Thoracic aorta (tissue), 2 donors: Measurements from ENCODE around the gene ZNF785. TPM values are rescaled to one million over a fixed set of nuclear protein-coding genes. Genes with fewer than 3 reads are reported as not detected.

Experiments
- ATAC-seq: fragments of 150-250 bp; one replicate; pipeline ENCODE4 v1.8.0; 2017; ENCODE audit warnings: low read depth; ENCODE audit not compliant: insufficient number of reproducible peaks, low FRiP score
- DNase-seq: peaks from one replicate; pipeline ENCODE4 v3.0.0-alpha.2; 2020; ENCODE audit warnings: low spot score
- H3K27ac ChIP-seq, 2 donors: fragments of 200-600 bp; sonication (generic); 1 replicate in 1 of 2; 2 replicates in 1 of 2; pipeline ENCODE4 v1.5.1; 2016; ENCODE audit warnings: mild to moderate bottlenecking in 2 of 2, moderate library complexity in 2 of 2
- H3K27me3 ChIP-seq: fragments of 200-600 bp; sonication (generic); replicated peaks from 2 replicates; pipeline ENCODE4 v1.6.0; 2016; ENCODE audit warnings: mild to moderate bottlenecking; ENCODE audit not compliant: insufficient read depth
- H3K36me3 ChIP-seq: fragments of 200-600 bp; sonication (generic); one replicate; pipeline ENCODE4 v1.5.1; 2016
- H3K4me1 ChIP-seq, 2 donors: fragments of 200-600 bp; sonication (generic); 1 replicate in 1 of 2; 2 replicates in 1 of 2; pipeline versions ENCODE4 v1.5.1 to v1.6.0; 2016; ENCODE audit warnings: low read depth in 2 of 2, mild to moderate bottlenecking in 1 of 2; ENCODE audit not compliant: control insufficient read depth in 1 of 2
- H3K4me3 ChIP-seq: fragments of 200-600 bp; sonication (generic); 2 replicates; pipeline ENCODE4 v1.5.1; 2016; ENCODE audit warnings: mild to moderate bottlenecking
- H3K9me3 ChIP-seq: fragments of 200-600 bp; sonication (generic); 2 replicates; pipeline ENCODE4 v1.5.1; 2016
- total RNA-seq, 2 donors: library from RNA; depleted of rRNA; stranded (reverse); fragments of >200 nt; gene quantifications; one replicate each; pipeline versions ENCODE4 v1.1.0 to v1.2.3, GENCODE V29; 2016
- TF ChIP-seq, protein P1 (sequence below): fragments of 200-600 bp; sonication (generic); IDR thresholded peaks from one replicate; pipeline ENCODE4 v1.5.1; 2019; ENCODE audit warnings: antibody characterized with exemption

ZNF785 gene
- total RNA-seq, 2 donors from 2014 or later, result 10.9 to 15.6 TPM

DNA sequence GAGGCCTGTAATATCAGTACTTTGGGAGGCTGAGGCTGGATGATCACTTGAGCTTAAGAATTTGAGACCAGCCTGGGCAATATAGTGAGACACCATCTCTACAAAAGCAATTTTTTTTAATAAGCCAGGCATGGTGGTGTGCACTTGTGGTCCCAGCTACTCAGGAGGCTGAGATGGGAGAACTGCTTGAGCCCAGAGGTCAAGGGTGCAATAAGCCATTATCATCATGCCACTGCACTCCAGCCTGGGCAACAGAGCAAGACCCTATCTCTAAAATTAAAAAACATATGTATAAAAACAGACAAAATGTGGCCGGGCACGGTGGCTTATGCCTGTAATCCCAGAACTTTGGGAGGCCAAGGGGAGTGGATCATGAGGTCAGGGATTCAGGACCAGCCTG, 3.2 kb upstream of the ZNF785 start:
- DNase-seq, result no peak
- no peaks in the 10 kb centered on the region for H3K9me3 ChIP-seq
- ATAC-seq, result no peak
- TF ChIP-seq, protein P1, sequence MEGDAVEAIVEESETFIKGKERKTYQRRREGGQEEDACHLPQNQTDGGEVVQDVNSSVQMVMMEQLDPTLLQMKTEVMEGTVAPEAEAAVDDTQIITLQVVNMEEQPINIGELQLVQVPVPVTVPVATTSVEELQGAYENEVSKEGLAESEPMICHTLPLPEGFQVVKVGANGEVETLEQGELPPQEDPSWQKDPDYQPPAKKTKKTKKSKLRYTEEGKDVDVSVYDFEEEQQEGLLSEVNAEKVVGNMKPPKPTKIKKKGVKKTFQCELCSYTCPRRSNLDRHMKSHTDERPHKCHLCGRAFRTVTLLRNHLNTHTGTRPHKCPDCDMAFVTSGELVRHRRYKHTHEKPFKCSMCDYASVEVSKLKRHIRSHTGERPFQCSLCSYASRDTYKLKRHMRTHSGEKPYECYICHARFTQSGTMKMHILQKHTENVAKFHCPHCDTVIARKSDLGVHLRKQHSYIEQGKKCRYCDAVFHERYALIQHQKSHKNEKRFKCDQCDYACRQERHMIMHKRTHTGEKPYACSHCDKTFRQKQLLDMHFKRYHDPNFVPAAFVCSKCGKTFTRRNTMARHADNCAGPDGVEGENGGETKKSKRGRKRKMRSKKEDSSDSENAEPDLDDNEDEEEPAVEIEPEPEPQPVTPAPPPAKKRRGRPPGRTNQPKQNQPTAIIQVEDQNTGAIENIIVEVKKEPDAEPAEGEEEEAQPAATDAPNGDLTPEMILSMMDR, result no peak
- H3K4me3 ChIP-seq, result no peak overlapping the region
- no peaks in the 10 kb centered on the region for H3K36me3 ChIP-seq
- no peaks in the 10 kb centered on the region for H3K27me3 ChIP-seq
- peaks cover 9 to 14% of the 10 kb centered on the region in 2 donors for H3K4me1 ChIP-seq
- no peak overlapping the region for H3K27ac ChIP-seq

DNA sequence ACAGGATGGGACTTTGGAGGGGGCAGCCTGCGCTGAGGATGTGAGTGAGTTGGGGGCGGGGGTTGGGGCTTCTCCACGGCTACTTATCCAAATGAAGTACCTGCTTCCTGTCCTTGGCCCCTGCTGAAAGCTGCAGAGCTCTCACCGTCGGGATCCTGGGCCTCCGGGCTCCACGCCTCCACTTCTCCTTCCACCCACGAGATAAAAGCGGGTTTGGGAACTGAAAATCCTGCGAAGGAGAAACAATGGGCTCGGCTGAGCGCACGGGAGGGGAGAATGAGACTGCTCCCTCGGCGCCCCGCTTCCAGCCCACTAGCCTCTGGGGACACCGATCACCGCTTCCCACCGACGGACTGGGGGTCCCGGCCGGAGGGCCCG, 486 bp downstream of the ZNF785 start:
- no peak for ATAC-seq
- DNase-seq, result no peak

DNA sequence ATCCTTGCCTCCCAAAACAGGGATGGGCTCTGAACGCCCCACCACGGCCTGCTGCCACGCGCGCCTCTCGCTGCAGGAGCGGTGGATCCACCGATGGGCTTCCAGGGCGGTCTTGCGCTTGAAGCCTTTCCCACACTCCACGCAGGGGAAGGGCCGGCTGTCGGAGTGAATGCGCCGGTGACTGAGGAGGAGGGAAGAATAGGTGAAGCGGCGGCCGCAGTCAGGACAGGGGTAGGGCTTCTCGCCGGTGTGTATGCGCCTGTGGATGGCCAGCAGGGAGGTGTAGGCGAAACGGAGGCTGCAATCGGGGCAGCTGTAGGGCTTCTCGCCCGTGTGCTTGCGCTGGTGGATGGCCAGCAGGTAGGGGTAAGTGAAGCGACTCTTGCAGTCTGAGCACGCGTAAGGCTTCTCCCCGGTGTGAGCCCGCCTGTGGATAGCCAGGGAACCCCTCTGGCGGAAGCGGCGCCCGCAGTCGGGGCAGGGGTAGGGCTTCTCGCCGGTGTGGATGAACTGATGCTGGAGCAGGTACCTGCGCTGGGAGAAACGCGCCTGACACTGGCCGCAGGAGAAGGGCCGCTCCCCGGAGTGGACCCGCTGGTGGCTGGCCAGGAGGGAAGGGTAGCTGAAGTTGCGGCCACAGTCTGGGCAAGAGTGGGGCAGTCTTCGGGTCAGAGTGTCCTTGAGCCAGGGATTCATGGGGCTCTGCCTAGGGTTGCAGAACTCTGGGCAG, 2.7 kb downstream of the ZNF785 start:
- Histone ChIP-seq H3K27me3 (no peaks in the 10 kb centered on the region), H3K9me3 (no peaks in the 10 kb centered on the region), H3K27ac (no peak overlapping the region), H3K4me3 (no peak overlapping the region), H3K36me3 (peaks cover 6% of the 10 kb centered on the region), H3K4me1 (peaks cover 9 to 23% of the 10 kb centered on the region in 2 donors)
- DNase-seq, result no peak
- ATAC-seq, result no peak
- TF ChIP-seq, protein P1, result no peak

More for the DNA sequence above, 486 bp downstream of the ZNF785 start:
- Histone ChIP-seq H3K4me3 (peak overlapping the region; percentile 88), H3K27me3 (no peaks in the 10 kb centered on the region), H3K36me3 (peaks cover 6% of the 10 kb centered on the region), H3K4me1 (peaks cover 9 to 23% of the 10 kb centered on the region in 2 donors), H3K27ac (peak overlapping the region; percentile 81 to 89), H3K9me3 (no peaks in the 10 kb centered on the region)
- TF ChIP-seq, protein P1, result no peak

DNA sequence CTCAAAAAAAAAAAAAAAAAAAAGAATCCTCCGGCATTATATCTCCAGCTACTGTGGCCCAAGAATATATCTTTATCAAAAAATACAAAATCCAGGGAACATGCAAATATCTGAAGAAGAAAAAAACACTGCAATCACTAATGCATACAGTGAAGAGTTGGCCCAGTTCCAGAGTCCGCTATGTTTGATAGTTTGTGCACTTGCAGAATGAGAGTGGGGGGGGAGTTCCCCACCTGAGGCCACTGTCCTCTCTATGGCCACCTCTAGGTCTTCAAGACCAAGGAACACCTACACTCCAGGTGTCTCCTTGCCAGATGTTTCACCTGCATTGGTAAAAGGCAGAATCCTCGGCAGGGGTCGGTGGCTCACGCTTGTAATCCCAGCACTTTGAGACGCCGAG, 4.0 kb downstream of the ZNF785 start:
- Histone ChIP-seq H3K9me3 (no peaks in the 10 kb centered on the region), H3K27me3 (no peaks in the 10 kb centered on the region), H3K36me3 (peaks cover 6% of the 10 kb centered on the region), H3K4me1 (peaks cover 9 to 23% of the 10 kb centered on the region in 2 donors), H3K4me3 (no peak overlapping the region), H3K27ac (no peak overlapping the region)
- ATAC-seq, result no peak
- no peak for DNase-seq
- TF ChIP-seq, protein P1, result no peak

DNA sequence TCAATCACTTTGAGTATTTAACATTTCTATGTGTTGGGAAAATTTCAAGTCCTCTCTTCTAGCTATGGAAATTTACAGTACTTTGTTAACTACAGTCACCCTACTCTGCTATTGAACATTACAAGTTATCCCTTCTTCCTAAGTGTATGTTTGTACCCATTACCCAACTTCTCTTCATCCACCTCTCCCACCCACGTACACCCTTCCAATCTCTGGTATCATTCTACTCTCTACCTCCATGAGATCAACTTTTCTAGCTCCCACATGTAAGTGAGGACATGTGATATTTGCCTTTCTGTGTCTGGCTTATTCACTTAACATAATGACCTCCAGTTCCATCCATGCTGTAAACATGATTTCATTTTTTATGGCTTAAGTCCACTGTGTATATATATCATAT, 10.8 kb downstream of the ZNF785 start:
- Histone ChIP-seq H3K27me3 (no peaks in the 10 kb centered on the region), H3K36me3 (no peaks in the 10 kb centered on the region), H3K27ac (no peak overlapping the region), H3K4me1 (peaks cover 15 to 24% of the 10 kb centered on the region in 2 donors), H3K4me3 (no peak overlapping the region), H3K9me3 (no peaks in the 10 kb centered on the region)
- DNase-seq (no peak), ATAC-seq (no peak)
- TF ChIP-seq, protein P1, result no peak
